GM23338 (cell line): ENCODE measurements around the gene CROCC2. TPM values are rescaled to one million over a fixed set of nuclear protein-coding genes. Genes with fewer than 3 reads are reported as not detected.

ENCODE experiments used
- ATAC-seq: fragments of 200-7000 bp; cut with Tn5 transposase; 3 replicates; pipeline ENCODE4 v1.9.1; 2020
- DNase-seq: peaks from one replicate; pipeline ENCODE4 v3.0.0-alpha.2; 2015; ENCODE audit warnings: low spot score
- H2AFZ ChIP-seq: fragments of 200-600 bp; sonication (generic); 2 replicates; pipeline ENCODE4 v1.8.0; 2016; ENCODE audit warnings: antibody characterized with exemption, mild to moderate bottlenecking, moderate library complexity
- H3F3A ChIP-seq: fragments of 200-600 bp; sonication (generic); replicated peaks from 2 replicates; pipeline ENCODE4 v1.8.0; 2017; ENCODE audit warnings: antibody characterized with exemption, mixed run types, low read depth
- H3K27ac ChIP-seq: fragments of 200-600 bp; sonication (generic); 2 replicates; pipeline ENCODE4 v1.6.1; 2016; ENCODE audit warnings: low read depth
- H3K27me3 ChIP-seq: fragments of 200-600 bp; sonication (generic); 2 replicates; pipeline ENCODE4 v1.8.0; 2016; ENCODE audit warnings: mild to moderate bottlenecking, mixed run types, moderate library complexity; ENCODE audit not compliant: insufficient read depth
- H3K36me3 ChIP-seq: fragments of 200-600 bp; sonication (generic); 2 replicates; pipeline ENCODE4 v1.8.0; 2016; ENCODE audit warnings: mild to moderate bottlenecking; ENCODE audit not compliant: insufficient read depth
- H3K4me1 ChIP-seq: fragments of 200-600 bp; sonication (generic); 2 replicates; pipeline ENCODE4 v1.8.0; 2016; ENCODE audit warnings: mild to moderate bottlenecking, moderate library complexity; ENCODE audit not compliant: insufficient read depth
- H3K4me2 ChIP-seq: fragments of 200-600 bp; sonication (generic); 2 replicates; pipeline ENCODE4 v1.7.1; 2017; ENCODE audit warnings: mixed run types
- H3K4me3 ChIP-seq: fragments of 200-600 bp; sonication (generic); 2 replicates; pipeline ENCODE4 v1.6.1; 2016; ENCODE audit warnings: mixed run types
- H3K79me2 ChIP-seq: fragments of 200-600 bp; sonication (generic); replicated peaks from 2 replicates; pipeline ENCODE4 v1.8.0; 2017; ENCODE audit warnings: mild to moderate bottlenecking; ENCODE audit not compliant: insufficient read depth
- H3K9me2 ChIP-seq: fragments of 200-600 bp; sonication (generic); 2 replicates; pipeline ENCODE4 v1.8.0; 2017; ENCODE audit not compliant: insufficient read depth
- H4K20me1 ChIP-seq: fragments of 200-600 bp; sonication (generic); replicated peaks from 2 replicates; pipeline ENCODE4 v1.8.0; 2017; ENCODE audit warnings: mild to moderate bottlenecking; ENCODE audit not compliant: insufficient read depth
- H3K27ac Mint-ChIP-seq: 2 replicates; pipeline ENCODE4 v1.8.0; 2020; ENCODE audit warnings: inconsistent platforms, mild to moderate bottlenecking, moderate library complexity, mixed read lengths
- H3K27me3 Mint-ChIP-seq: 3 replicates; pipeline ENCODE4 v1.8.0; 2022; ENCODE audit warnings: low read depth, mild to moderate bottlenecking, moderate library complexity, mixed read lengths, inconsistent platforms; ENCODE audit not compliant: insufficient read depth, poor library complexity
- H3K36me3 Mint-ChIP-seq: 3 replicates; pipeline ENCODE4 v1.8.0; 2021; ENCODE audit warnings: low read depth, mild to moderate bottlenecking, inconsistent platforms, moderate library complexity, mixed read lengths
- H3K4me1 Mint-ChIP-seq: 3 replicates; pipeline ENCODE4 v1.8.0; 2020; ENCODE audit warnings: mild to moderate bottlenecking, inconsistent platforms, mixed read lengths
- H3K4me3 Mint-ChIP-seq: 3 replicates; pipeline ENCODE4 v1.8.0; 2021; ENCODE audit warnings: moderate library complexity, mild to moderate bottlenecking, inconsistent platforms, mixed read lengths
- H3K9me3 Mint-ChIP-seq: 3 replicates; pipeline ENCODE4 v1.8.0; 2020; ENCODE audit warnings: moderate library complexity, mild to moderate bottlenecking, inconsistent platforms, mixed read lengths
- CREB1 ChIP-seq: fragments of 250-450 bp; sonication (Bioruptor Pico); IDR thresholded peaks from 2 replicates; pipeline ENCODE4 v1.5.0; 2020; ENCODE audit warnings: low read depth, mild to moderate bottlenecking, moderate library complexity
- JUNB ChIP-seq: IDR thresholded peaks from one replicate; pipeline ENCODE4 v1.6.1; 2016; ENCODE audit warnings: antibody characterized with exemption; ENCODE audit not compliant: unreplicated experiment
- STAT1 ChIP-seq: IDR thresholded peaks from one replicate; pipeline ENCODE4 v1.6.1; 2016; ENCODE audit warnings: antibody characterized with exemption; ENCODE audit not compliant: unreplicated experiment
- ZNF114 ChIP-seq: fragments of 250-450 bp; sonication (Bioruptor Pico); IDR thresholded peaks from 2 replicates; pipeline ENCODE4 v1.5.0; 2020; ENCODE audit warnings: mild to moderate bottlenecking, moderate library complexity
- ZNF331 ChIP-seq: fragments of 250-450 bp; sonication (Bioruptor Pico); IDR thresholded peaks from 2 replicates; pipeline ENCODE4 v1.5.0; 2020; ENCODE audit warnings: low read depth, mild to moderate bottlenecking, moderate library complexity
- polyA plus RNA-seq: library from polyadenylated mRNA; unstranded; fragments of >200 nt; fragmentation: Nextera tagmentation; extraction: Ambion mirVana; gene quantifications from 2 replicates; pipeline ENCODE4 v1.2.1, GENCODE V29; 2016
- total RNA-seq: library from RNA; depleted of rRNA; stranded (reverse); fragments of >200 nt; shearing (Covaris generic); gene quantifications from 2 replicates; pipeline ENCODE4 v1.2.3, GENCODE V29; 2014
- TF ChIP-seq, protein P1 (sequence below), 2 experiments: fragments of 200-600 bp in 1 of 2; sonication (generic) in 1 of 2; conservative IDR thresholded peaks; 2 replicates each; pipeline versions ENCODE4 v1.5.1 to v1.6.1; 2016 to 2017; ENCODE audit warnings: antibody characterized with exemption in 2 of 2, low read depth in 2 of 2, mild to moderate bottlenecking in 2 of 2, moderate library complexity in 1 of 2
- TF ChIP-seq, protein P2 (sequence below): fragments of 250-450 bp; sonication (Bioruptor Pico); IDR thresholded peaks from 2 replicates; pipeline ENCODE4 v1.5.0; 2020; ENCODE audit warnings: mild to moderate bottlenecking, moderate library complexity
- TF ChIP-seq, protein P3 (sequence below): IDR thresholded peaks from 2 replicates; pipeline ENCODE4 v1.6.1; 2016; ENCODE audit warnings: antibody characterized with exemption

Gene CROCC2
- total and polyA plus RNA-seq, 2 experiments from 2014 or later: not detected

DNA sequence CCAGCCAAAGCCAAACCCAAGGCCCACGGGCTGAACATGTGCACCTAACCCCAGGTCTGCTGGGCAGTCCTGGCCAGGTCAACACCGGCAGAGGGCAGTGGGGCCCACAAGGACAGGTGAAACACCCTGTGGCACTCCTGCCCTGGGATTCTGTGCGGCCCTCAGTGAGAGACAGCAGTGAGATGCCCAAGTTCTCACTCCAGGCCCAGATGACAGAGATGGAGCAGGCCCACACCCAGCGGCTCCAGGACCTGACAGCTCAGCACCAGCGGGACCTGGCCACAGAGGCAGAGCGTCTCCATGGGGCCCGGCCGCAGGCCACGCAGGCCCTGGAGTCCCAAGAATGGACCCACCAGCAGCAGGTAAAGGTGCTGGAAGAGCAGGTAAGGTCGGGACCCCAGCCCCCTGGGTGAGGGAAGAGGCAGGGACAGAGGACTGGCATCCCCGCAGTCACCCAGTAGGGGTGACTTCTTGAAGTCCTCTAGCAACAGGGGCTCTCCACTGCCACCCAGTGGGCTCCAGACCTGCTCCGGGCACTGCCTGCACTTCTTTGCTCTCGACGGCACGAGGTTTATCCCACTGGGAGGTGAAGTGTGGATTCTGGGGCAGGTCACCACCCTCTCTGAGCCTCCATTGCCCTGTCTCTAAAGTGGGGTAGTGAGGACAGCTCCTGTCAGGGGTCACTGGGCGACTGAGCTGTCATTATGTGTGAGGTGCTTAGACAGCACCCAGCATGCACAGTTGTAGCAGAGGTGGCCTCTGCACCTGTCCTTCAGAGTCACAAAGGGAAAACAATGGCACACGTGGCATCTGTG, 83.5 kb downstream of the CROCC2 start:
- Mint-ChIP-seq H3K36me3 (no peaks in the 10 kb centered on the region), H3K4me3 (no peak overlapping the region), H3K4me1 (no peaks in the 10 kb centered on the region), H3K27me3 (peaks cover 14% of the 10 kb centered on the region), H3K9me3 (no peaks in the 10 kb centered on the region; the same call in 1 of the 3 replicates), H3K27ac (no peak overlapping the region)
- peak; percentile 63 for DNase-seq
- H3K4me3 ChIP-seq: no peak overlapping the region
- no peaks in the 10 kb centered on the region for H3K9me2 ChIP-seq
- no peaks in the 10 kb centered on the region for H3F3A ChIP-seq
- H4K20me1 ChIP-seq: no peaks in the 10 kb centered on the region
- H3K4me2 ChIP-seq: no peak overlapping the region
- no peak overlapping the region for H3K27ac ChIP-seq
- H3K36me3 ChIP-seq: no peaks in the 10 kb centered on the region
- H3K79me2 ChIP-seq: no peaks in the 10 kb centered on the region
- TF ChIP-seq, protein P1, sequence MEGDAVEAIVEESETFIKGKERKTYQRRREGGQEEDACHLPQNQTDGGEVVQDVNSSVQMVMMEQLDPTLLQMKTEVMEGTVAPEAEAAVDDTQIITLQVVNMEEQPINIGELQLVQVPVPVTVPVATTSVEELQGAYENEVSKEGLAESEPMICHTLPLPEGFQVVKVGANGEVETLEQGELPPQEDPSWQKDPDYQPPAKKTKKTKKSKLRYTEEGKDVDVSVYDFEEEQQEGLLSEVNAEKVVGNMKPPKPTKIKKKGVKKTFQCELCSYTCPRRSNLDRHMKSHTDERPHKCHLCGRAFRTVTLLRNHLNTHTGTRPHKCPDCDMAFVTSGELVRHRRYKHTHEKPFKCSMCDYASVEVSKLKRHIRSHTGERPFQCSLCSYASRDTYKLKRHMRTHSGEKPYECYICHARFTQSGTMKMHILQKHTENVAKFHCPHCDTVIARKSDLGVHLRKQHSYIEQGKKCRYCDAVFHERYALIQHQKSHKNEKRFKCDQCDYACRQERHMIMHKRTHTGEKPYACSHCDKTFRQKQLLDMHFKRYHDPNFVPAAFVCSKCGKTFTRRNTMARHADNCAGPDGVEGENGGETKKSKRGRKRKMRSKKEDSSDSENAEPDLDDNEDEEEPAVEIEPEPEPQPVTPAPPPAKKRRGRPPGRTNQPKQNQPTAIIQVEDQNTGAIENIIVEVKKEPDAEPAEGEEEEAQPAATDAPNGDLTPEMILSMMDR (conservative IDR thresholded peaks at IDR 0.05; ENCODE audit: low read depth in 2 of 2): peak; percentile 45 to 70
- no peak for TF ChIP-seq JUNB
- H3K27me3 ChIP-seq: no peaks in the 10 kb centered on the region
- H2AFZ ChIP-seq: no peak overlapping the region
- peak; percentile 83 for ATAC-seq
- H3K4me1 ChIP-seq: no peaks in the 10 kb centered on the region

DNA sequence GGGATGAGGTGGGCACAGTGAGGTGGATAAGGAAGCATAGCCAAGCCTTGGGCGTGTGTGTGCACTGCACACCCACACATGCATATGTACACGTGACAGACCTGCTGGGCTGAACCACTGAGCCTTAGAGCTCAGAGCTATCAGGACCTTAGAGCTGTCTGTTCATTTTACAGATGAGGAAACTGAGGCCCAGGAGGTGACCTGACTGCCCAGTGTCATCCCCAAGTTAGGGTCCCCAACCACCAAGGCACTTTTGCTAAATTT, 84.1 kb downstream of the CROCC2 start:
- DNase-seq (no peak), ATAC-seq (no peak)
- Histone ChIP-seq H3K27me3 (no peaks in the 10 kb centered on the region), H3K4me1 (no peaks in the 10 kb centered on the region), H3F3A (no peaks in the 10 kb centered on the region), H3K36me3 (no peaks in the 10 kb centered on the region), H3K79me2 (no peaks in the 10 kb centered on the region), H3K4me3 (no peak overlapping the region), H3K27ac (no peak overlapping the region), H4K20me1 (no peaks in the 10 kb centered on the region), H3K9me2 (no peaks in the 10 kb centered on the region), H2AFZ (no peak overlapping the region), H3K4me2 (no peak overlapping the region)
- Mint-ChIP-seq H3K9me3 (no peaks in the 10 kb centered on the region; the same call in 1 of the 3 replicates), H3K4me3 (no peak overlapping the region), H3K36me3 (no peaks in the 10 kb centered on the region), H3K27me3 (peaks cover 14% of the 10 kb centered on the region), H3K4me1 (no peaks in the 10 kb centered on the region), H3K27ac (no peak overlapping the region)
- no peak for TF ChIP-seq CREB1 (CRISPR knock-in tag)
- TF ChIP-seq, protein P2, sequence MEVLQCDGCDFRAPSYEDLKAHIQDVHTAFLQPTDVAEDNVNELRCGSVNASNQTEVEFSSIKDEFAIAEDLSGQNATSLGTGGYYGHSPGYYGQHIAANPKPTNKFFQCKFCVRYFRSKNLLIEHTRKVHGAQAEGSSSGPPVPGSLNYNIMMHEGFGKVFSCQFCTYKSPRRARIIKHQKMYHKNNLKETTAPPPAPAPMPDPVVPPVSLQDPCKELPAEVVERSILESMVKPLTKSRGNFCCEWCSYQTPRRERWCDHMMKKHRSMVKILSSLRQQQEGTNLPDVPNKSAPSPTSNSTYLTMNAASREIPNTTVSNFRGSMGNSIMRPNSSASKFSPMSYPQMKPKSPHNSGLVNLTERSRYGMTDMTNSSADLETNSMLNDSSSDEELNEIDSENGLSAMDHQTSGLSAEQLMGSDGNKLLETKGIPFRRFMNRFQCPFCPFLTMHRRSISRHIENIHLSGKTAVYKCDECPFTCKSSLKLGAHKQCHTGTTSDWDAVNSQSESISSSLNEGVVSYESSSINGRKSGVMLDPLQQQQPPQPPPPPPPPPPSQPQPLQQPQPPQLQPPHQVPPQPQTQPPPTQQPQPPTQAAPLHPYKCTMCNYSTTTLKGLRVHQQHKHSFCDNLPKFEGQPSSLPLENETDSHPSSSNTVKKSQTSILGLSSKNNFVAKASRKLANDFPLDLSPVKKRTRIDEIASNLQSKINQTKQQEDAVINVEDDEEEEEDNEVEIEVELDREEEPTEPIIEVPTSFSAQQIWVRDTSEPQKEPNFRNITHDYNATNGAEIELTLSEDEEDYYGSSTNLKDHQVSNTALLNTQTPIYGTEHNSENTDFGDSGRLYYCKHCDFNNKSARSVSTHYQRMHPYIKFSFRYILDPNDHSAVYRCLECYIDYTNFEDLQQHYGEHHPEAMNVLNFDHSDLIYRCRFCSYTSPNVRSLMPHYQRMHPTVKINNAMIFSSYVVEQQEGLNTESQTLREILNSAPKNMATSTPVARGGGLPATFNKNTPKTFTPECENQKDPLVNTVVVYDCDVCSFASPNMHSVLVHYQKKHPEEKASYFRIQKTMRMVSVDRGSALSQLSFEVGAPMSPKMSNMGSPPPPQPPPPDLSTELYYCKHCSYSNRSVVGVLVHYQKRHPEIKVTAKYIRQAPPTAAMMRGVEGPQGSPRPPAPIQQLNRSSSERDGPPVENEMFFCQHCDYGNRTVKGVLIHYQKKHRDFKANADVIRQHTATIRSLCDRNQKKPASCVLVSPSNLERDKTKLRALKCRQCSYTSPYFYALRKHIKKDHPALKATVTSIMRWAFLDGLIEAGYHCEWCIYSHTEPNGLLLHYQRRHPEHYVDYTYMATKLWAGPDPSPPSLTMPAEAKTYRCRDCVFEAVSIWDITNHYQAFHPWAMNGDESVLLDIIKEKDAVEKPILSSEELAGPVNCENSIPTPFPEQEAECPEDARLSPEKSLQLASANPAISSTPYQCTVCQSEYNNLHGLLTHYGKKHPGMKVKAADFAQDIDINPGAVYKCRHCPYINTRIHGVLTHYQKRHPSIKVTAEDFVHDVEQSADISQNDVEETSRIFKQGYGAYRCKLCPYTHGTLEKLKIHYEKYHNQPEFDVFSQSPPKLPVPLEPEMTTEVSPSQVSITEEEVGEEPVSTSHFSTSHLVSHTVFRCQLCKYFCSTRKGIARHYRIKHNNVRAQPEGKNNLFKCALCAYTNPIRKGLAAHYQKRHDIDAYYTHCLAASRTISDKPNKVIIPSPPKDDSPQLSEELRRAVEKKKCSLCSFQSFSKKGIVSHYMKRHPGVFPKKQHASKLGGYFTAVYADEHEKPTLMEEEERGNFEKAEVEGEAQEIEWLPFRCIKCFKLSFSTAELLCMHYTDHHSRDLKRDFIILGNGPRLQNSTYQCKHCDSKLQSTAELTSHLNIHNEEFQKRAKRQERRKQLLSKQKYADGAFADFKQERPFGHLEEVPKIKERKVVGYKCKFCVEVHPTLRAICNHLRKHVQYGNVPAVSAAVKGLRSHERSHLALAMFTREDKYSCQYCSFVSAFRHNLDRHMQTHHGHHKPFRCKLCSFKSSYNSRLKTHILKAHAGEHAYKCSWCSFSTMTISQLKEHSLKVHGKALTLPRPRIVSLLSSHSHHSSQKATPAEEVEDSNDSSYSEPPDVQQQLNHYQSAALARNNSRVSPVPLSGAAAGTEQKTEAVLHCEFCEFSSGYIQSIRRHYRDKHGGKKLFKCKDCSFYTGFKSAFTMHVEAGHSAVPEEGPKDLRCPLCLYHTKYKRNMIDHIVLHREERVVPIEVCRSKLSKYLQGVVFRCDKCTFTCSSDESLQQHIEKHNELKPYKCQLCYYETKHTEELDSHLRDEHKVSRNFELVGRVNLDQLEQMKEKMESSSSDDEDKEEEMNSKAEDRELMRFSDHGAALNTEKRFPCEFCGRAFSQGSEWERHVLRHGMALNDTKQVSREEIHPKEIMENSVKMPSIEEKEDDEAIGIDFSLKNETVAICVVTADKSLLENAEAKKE (CRISPR knock-in tag): no peak
- TF ChIP-seq, protein P1 (conservative IDR thresholded peaks at IDR 0.05; ENCODE audit: low read depth in 2 of 2): no peak
- no peak for TF ChIP-seq ZNF331 (CRISPR knock-in tag)
- TF ChIP-seq, protein P3, sequence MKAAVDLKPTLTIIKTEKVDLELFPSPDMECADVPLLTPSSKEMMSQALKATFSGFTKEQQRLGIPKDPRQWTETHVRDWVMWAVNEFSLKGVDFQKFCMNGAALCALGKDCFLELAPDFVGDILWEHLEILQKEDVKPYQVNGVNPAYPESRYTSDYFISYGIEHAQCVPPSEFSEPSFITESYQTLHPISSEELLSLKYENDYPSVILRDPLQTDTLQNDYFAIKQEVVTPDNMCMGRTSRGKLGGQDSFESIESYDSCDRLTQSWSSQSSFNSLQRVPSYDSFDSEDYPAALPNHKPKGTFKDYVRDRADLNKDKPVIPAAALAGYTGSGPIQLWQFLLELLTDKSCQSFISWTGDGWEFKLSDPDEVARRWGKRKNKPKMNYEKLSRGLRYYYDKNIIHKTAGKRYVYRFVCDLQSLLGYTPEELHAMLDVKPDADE: no peak
- TF ChIP-seq STAT1: no peak
- no peak for TF ChIP-seq ZNF114
- no peak for TF ChIP-seq JUNB
